T-helper 2 cell treated with Interferon-gamma antibody and Interleukin-4, amounts not matched to agents 5 μg/mL and 100 μg/mL, for 36 hours (primary cell): Measurements from ENCODE around the gene UBE2U.
"Not testable (repeated sequence)": the region's sequence is repeated elsewhere in the genome, so short reads cannot be mapped to it uniquely, and the experiment has no call there.

Source experiments
- DNase-seq: peaks from one replicate; pipeline ENCODE4 v3.0.0; 2021; ENCODE audit warnings: low spot score
- H3K27ac Mint-ChIP-seq: one replicate; pipeline ENCODE4 v1.8.0; 2021; ENCODE audit warnings: mild to moderate bottlenecking, mixed read lengths
- H3K27me3 Mint-ChIP-seq: one replicate; pipeline ENCODE4 v1.8.0; 2021; ENCODE audit warnings: low read depth, mixed read lengths
- H3K36me3 Mint-ChIP-seq: one replicate; pipeline ENCODE4 v1.8.0; 2021; ENCODE audit warnings: low read depth, mixed read lengths
- H3K4me1 Mint-ChIP-seq: one replicate; pipeline ENCODE4 v1.8.0; 2021; ENCODE audit warnings: low read depth, mixed read lengths
- H3K4me3 Mint-ChIP-seq: one replicate; pipeline ENCODE4 v1.8.0; 2022; ENCODE audit warnings: mild to moderate bottlenecking, moderate library complexity, mixed read lengths
- H3K9me3 Mint-ChIP-seq: one replicate; pipeline ENCODE4 v1.8.0; 2021; ENCODE audit warnings: mixed read lengths

Gene UBE2U

GRCh38 chr1:64235910-64236309 is 32.5 kb downstream of the UBE2U start:
- Mint-ChIP-seq H3K4me3 (no peak overlapping the region), H3K4me1 (no peaks in the 10 kb centered on the region), H3K27me3 (peaks cover 26% of the 10 kb centered on the region), H3K36me3 (no peaks in the 10 kb centered on the region), H3K27ac (no peak overlapping the region), H3K9me3 (no peaks in the 10 kb centered on the region)
- DNase-seq: no peak

- Mint-ChIP-seq H3K4me1 (no peaks in the 10 kb centered on the region), H3K9me3 (no peaks in the 10 kb centered on the region), H3K27me3 (peaks cover 23% of the 10 kb centered on the region), H3K36me3 (no peaks in the 10 kb centered on the region), H3K27ac (no peak overlapping the region), H3K4me3 (no peak overlapping the region)
- DNase-seq: no peak
Observed at GRCh38 chr1:64236541-64236954, 33.1 kb downstream of the UBE2U start.

- peaks cover 18% of the 10 kb centered on the region for H3K27me3 Mint-ChIP-seq
- not testable (repeated sequence) for H3K4me1 Mint-ChIP-seq, H3K36me3 Mint-ChIP-seq, H3K27ac Mint-ChIP-seq, H3K9me3 Mint-ChIP-seq, H3K4me3 Mint-ChIP-seq, DNase-seq
Observed at GRCh38 chr1:64239519-64239918, 36.1 kb downstream of the UBE2U start.

GRCh38 chr1:64240206-64240605 is 36.8 kb downstream of the UBE2U start:
- Mint-ChIP-seq H3K27me3 (peaks cover 13% of the 10 kb centered on the region), H3K9me3 (no peaks in the 10 kb centered on the region), H3K27ac (no peak overlapping the region), H3K4me1 (peaks cover 2% of the 10 kb centered on the region), H3K36me3 (no peaks in the 10 kb centered on the region), H3K4me3 (no peak overlapping the region)
- DNase-seq: no peak

- no peaks in the 10 kb centered on the region for H3K9me3 Mint-ChIP-seq
- no peak for DNase-seq
Observed at GRCh38 chr1:64241069-64241468, 37.6 kb downstream of the UBE2U start.

GRCh38 chr1:64242895-64243756 is 39.7 kb downstream of the UBE2U start:
- Mint-ChIP-seq H3K36me3 (no peaks in the 10 kb centered on the region), H3K27me3 (peaks cover 14% of the 10 kb centered on the region), H3K4me3 (peak overlapping the region; percentile 60), H3K9me3 (no peaks in the 10 kb centered on the region), H3K4me1 (peaks cover 7% of the 10 kb centered on the region), H3K27ac (no peak overlapping the region)
- no peak for DNase-seq

More at GRCh38 chr1:64241069-64241468, 37.6 kb downstream of the UBE2U start:
- H3K27me3 Mint-ChIP-seq: peaks cover 13% of the 10 kb centered on the region
- H3K4me3 Mint-ChIP-seq: no peak overlapping the region
- no peak overlapping the region for H3K27ac Mint-ChIP-seq
- H3K4me1 Mint-ChIP-seq: peaks cover 7% of the 10 kb centered on the region
- no peaks in the 10 kb centered on the region for H3K36me3 Mint-ChIP-seq

GRCh38 chr1:64243757-64244080 is 40.3 kb downstream of the UBE2U start:
- DNase-seq: no peak
- no peak overlapping the region for H3K27ac Mint-ChIP-seq
- H3K4me3 Mint-ChIP-seq: peak overlapping the region; percentile 60
- peaks cover 16% of the 10 kb centered on the region for H3K27me3 Mint-ChIP-seq
- H3K4me1 Mint-ChIP-seq: peaks cover 7% of the 10 kb centered on the region
- no peaks in the 10 kb centered on the region for H3K9me3 Mint-ChIP-seq
- H3K36me3 Mint-ChIP-seq: no peaks in the 10 kb centered on the region

- Mint-ChIP-seq H3K4me1 (peaks cover 7% of the 10 kb centered on the region), H3K27me3 (peaks cover 14% of the 10 kb centered on the region), H3K36me3 (no peaks in the 10 kb centered on the region), H3K9me3 (no peaks in the 10 kb centered on the region), H3K4me3 (peak overlapping the region; percentile 33), H3K27ac (no peak overlapping the region)
- DNase-seq: no peak
Observed at GRCh38 chr1:64245495-64245894, 42.1 kb downstream of the UBE2U start.

- Mint-ChIP-seq H3K36me3 (no peaks in the 10 kb centered on the region), H3K9me3 (no peaks in the 10 kb centered on the region), H3K27me3 (peaks cover 14% of the 10 kb centered on the region), H3K4me3 (no peak overlapping the region), H3K4me1 (peaks cover 7% of the 10 kb centered on the region), H3K27ac (no peak overlapping the region)
- no peak for DNase-seq
Observed at GRCh38 chr1:64246294-64246917, 43.0 kb downstream of the UBE2U start.

- H3K9me3 Mint-ChIP-seq: no peaks in the 10 kb centered on the region
- DNase-seq: no peak
- no peaks in the 10 kb centered on the region for H3K36me3 Mint-ChIP-seq
- no peak overlapping the region for H3K4me3 Mint-ChIP-seq
- H3K27me3 Mint-ChIP-seq: peaks cover 10% of the 10 kb centered on the region
- H3K4me1 Mint-ChIP-seq: peaks cover 7% of the 10 kb centered on the region
- H3K27ac Mint-ChIP-seq: no peak overlapping the region
Observed at GRCh38 chr1:64248065-64248464, 44.6 kb downstream of the UBE2U start.

- not testable (repeated sequence) for H3K4me3 Mint-ChIP-seq, H3K4me1 Mint-ChIP-seq, H3K9me3 Mint-ChIP-seq, H3K36me3 Mint-ChIP-seq, H3K27ac Mint-ChIP-seq, DNase-seq
- peaks cover 27% of the 10 kb centered on the region for H3K27me3 Mint-ChIP-seq
Observed at GRCh38 chr1:64250472-64250871, 47.0 kb downstream of the UBE2U start.

GRCh38 chr1:64251971-64252370 is 48.5 kb downstream of the UBE2U start:
- H3K27ac Mint-ChIP-seq: no peak overlapping the region
- peaks cover 38% of the 10 kb centered on the region for H3K27me3 Mint-ChIP-seq
- H3K36me3 Mint-ChIP-seq: no peaks in the 10 kb centered on the region
- no peaks in the 10 kb centered on the region for H3K4me1 Mint-ChIP-seq
- H3K9me3 Mint-ChIP-seq: no peaks in the 10 kb centered on the region
- H3K4me3 Mint-ChIP-seq: no peak overlapping the region
- DNase-seq: no peak

GRCh38 chr1:64257233-64257632 is 53.8 kb downstream of the UBE2U start:
- H3K27ac Mint-ChIP-seq, DNase-seq, H3K4me1 Mint-ChIP-seq, H3K4me3 Mint-ChIP-seq, H3K36me3 Mint-ChIP-seq, H3K9me3 Mint-ChIP-seq: not testable (repeated sequence)
- peaks cover 42% of the 10 kb centered on the region for H3K27me3 Mint-ChIP-seq

GRCh38 chr1:64258444-64258843 is 55.0 kb downstream of the UBE2U start:
- not testable (repeated sequence) for DNase-seq, H3K27ac Mint-ChIP-seq, H3K4me1 Mint-ChIP-seq, H3K4me3 Mint-ChIP-seq, H3K9me3 Mint-ChIP-seq, H3K36me3 Mint-ChIP-seq
- peaks cover 40% of the 10 kb centered on the region for H3K27me3 Mint-ChIP-seq
